HAP-1 (cell line): ENCODE results near the gene PFDN4.

Source experiments
- DNase-seq, 2 experiments: peaks; one replicate each; pipeline ENCODE4 v3.0.0-alpha.2; 2016 to 2020; ENCODE audit warnings: low spot score in 2 of 2
- H3K27me3 ChIP-seq: fragments of 250-450 bp; sonication (Bioruptor Pico); 2 replicates; pipeline ENCODE4 v1.5.1; 2020; ENCODE audit warnings: low read depth, mild to moderate bottlenecking, moderate library complexity
- H3K36me3 ChIP-seq: fragments of 250-450 bp; sonication (Bioruptor Pico); replicated peaks from 2 replicates; pipeline ENCODE4 v1.5.1; 2020; ENCODE audit warnings: mild to moderate bottlenecking
- H3K4me1 ChIP-seq: fragments of 250-450 bp; sonication (Bioruptor Pico); 2 replicates; pipeline ENCODE4 v1.5.1; 2020; ENCODE audit warnings: mild to moderate bottlenecking
- H3K4me3 ChIP-seq: fragments of 250-450 bp; sonication (Bioruptor Pico); 2 replicates; pipeline ENCODE4 v1.5.1; 2020; ENCODE audit warnings: mild to moderate bottlenecking, moderate library complexity
- H3K9me3 ChIP-seq: fragments of 250-450 bp; sonication (Bioruptor Pico); 2 replicates; pipeline ENCODE4 v1.5.1; 2020; ENCODE audit warnings: mild to moderate bottlenecking, moderate library complexity
- in situ Hi-C: fragments of 300-500 bp; cut with MboI; formaldehyde crosslinking; loops from 3 replicates; pipeline ENCODE4 v1.14.3; 2020; ENCODE audit warnings: low sequenced_read_pairs, inconsistent platforms, mixed read lengths

PFDN4 gene

GRCh38 chr20:54180931-54181330, 27.0 kb upstream of the PFDN4 start:
- Histone ChIP-seq H3K4me3 (no peak overlapping the region), H3K4me1 (no peaks in the 10 kb centered on the region), H3K27me3 (peaks cover 10% of the 10 kb centered on the region), H3K9me3 (no peaks in the 10 kb centered on the region), H3K36me3 (no peaks in the 10 kb centered on the region)
- DNase-seq = no peak
- in situ Hi-C loops = no loop called here

DNA sequence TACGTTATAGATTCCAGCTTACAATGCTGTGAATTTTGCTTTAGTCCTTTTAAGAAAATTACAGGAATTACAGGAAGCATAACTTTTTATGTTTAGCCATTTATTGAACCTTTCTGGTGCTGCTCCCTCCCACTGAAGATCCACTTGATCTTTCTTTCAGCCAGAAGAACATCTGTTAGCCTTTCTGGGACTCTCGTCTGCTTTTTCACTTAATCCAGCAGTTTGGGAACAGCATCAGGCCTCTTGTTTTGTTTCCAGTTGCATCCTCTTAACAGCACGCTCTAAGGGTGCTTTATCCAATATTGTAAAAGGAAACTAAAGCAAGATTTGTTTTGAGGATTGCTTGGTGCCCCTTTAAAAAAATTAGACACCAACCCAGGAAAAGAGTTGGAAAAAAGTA, 23.8 kb upstream of the PFDN4 start:
- Histone ChIP-seq H3K27me3 (peaks cover 10% of the 10 kb centered on the region), H3K9me3 (no peaks in the 10 kb centered on the region), H3K36me3 (no peaks in the 10 kb centered on the region), H3K4me3 (no peak overlapping the region), H3K4me1 (no peaks in the 10 kb centered on the region)
- in situ Hi-C loops = no loop called here
- no peak for DNase-seq

DNA sequence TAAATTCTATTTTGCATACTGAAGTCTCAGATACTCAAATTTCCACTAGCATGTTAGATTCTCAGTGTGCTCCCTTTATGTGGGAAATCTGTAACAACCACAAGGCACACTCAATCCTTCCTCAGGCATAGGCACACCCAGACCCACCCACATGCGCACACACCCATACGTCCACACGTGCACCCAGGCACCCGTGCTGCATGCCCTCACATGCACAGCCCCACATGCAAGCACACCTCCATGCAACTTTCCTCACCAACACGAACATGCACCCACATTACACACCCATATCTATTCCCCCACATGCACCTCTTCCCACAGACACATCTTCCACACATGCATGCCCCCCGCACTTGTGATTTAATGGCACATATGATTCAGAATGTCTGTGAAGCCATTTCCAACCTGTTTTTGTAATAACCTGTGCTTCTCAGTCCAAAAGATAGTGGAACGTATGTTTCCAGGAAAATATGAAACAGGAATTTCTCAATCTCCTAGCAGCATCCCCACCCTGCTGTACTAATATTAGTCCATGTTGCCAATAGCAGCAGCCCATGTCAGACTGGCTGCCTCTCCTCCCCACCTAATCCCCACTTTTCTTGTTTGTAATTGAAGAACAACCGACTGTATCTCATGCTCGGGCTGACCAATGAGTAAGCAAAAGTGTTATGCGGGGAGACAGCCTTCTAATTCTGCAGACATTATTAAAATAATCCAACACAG, 22.8 kb upstream of the PFDN4 start:
- no peaks in the 10 kb centered on the region for H3K36me3 ChIP-seq
- in situ Hi-C loops = no loop called here
- no peak overlapping the region for H3K4me3 ChIP-seq
- H3K27me3 ChIP-seq = peaks cover 10% of the 10 kb centered on the region
- DNase-seq = no peak
- no peaks in the 10 kb centered on the region for H3K9me3 ChIP-seq
- H3K4me1 ChIP-seq = no peaks in the 10 kb centered on the region

DNA sequence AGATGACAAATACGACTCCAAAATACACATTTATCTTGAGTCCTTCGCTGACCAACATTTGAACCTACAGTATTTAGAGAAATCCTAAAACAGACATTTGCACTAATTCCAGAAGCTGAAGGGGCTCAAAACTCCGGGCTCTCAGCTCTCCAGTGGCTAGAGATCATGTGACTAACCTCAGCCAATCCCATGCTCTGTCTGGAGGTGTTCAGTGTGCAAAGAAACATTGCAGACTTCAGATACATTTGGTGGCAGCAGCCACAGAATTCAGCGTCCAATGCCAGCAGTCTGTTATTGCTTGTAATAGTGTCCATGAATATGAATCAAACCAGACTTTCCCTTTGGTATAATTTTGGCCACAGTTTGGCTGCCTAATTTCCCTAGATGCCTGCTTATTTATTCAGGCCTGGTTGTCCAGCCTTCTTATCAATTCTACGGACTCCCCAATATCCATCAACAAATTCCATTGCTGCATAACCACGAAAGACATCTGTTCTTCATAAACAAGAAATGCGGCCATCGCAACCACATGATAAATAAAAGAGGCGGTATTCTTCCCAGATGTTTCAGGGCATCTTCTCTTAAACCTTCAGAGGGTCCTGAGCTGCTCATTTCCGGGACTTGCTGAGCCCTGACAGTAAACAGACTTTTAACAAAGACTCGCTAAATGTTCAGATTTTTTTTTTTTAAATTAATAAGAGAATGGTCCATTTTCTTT, 19.6 kb upstream of the PFDN4 start:
- in situ Hi-C loops = no loop called here
- Histone ChIP-seq H3K9me3 (no peaks in the 10 kb centered on the region), H3K27me3 (peaks cover 10% of the 10 kb centered on the region), H3K4me3 (no peak overlapping the region), H3K36me3 (no peaks in the 10 kb centered on the region), H3K4me1 (no peaks in the 10 kb centered on the region)
- no peak for DNase-seq

GRCh38 chr20:54189630-54190029, 18.3 kb upstream of the PFDN4 start:
- peaks cover 5% of the 10 kb centered on the region; the same call in 1 of the 2 replicates for H3K27me3 ChIP-seq
- no peak for DNase-seq
- no peaks in the 10 kb centered on the region for H3K9me3 ChIP-seq
- H3K36me3 ChIP-seq = no peaks in the 10 kb centered on the region
- no peak overlapping the region for H3K4me3 ChIP-seq
- in situ Hi-C loops = no loop called here
- H3K4me1 ChIP-seq = no peaks in the 10 kb centered on the region

GRCh38 chr20:54190217-54190616, 17.7 kb upstream of the PFDN4 start:
- no peak for DNase-seq
- in situ Hi-C loops = no loop called here
- H3K4me3 ChIP-seq = no peak overlapping the region

GRCh38 chr20:54193817-54194216, 14.1 kb upstream of the PFDN4 start:
- no peak for DNase-seq
- no peaks in the 10 kb centered on the region for H3K9me3 ChIP-seq
- H3K4me3 ChIP-seq = no peak overlapping the region
- H3K27me3 ChIP-seq = 0 out of 2 replicates have a peak, but pooled peaks cover 2% of the 10 kb centered on the region
- no peaks in the 10 kb centered on the region for H3K36me3 ChIP-seq
- H3K4me1 ChIP-seq = no peaks in the 10 kb centered on the region
- in situ Hi-C loops = no loop called here

More at GRCh38 chr20:54190217-54190616, 17.7 kb upstream of the PFDN4 start:
- Histone ChIP-seq H3K36me3 (no peaks in the 10 kb centered on the region), H3K27me3 (peaks cover 5% of the 10 kb centered on the region; the same call in 1 of the 2 replicates), H3K9me3 (no peaks in the 10 kb centered on the region), H3K4me1 (no peaks in the 10 kb centered on the region)

DNA sequence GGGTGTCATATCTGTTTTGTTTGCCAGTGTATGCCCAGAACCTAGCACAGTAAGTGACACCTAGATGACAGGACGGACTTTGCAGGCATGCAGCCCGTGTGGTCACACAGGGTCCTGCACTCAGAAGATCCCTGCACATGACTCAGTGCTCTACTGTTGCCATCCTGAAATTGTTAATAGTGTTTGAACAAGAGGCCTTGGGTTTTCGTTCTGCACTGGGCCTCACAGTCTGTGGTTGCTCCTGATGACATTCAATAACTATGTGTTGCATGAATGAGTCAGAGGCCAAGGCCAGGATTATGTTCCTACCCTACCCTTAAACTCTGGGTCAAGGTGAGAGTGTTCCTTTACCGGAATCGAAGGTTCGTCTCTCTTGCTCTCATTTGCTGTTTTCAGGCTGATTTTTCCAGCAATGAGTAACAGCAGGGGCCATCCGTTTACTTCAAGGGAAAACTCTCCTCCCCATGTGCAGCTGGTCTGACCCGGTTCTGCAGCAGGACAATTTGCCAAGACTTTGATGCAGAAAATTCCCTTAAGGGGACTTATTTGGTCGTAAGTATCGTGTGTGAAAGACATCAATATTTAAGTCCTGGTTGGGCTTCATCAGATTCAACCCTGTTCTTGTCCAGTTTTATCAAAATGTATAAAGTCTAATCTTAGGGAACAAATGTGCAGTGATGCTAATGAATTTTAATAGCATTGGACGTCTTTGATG, 13.0 kb upstream of the PFDN4 start:
- 0 out of 2 replicates have a peak, but pooled peaks cover 2% of the 10 kb centered on the region for H3K27me3 ChIP-seq
- in situ Hi-C loops = loop anchor here (5.0 kb wide), 1 partner anchor 93 kb away; no protein-coding TSS in a partner anchor
- no peak for DNase-seq
- H3K9me3 ChIP-seq = no peaks in the 10 kb centered on the region
- H3K4me3 ChIP-seq = no peak overlapping the region
- no peaks in the 10 kb centered on the region for H3K4me1 ChIP-seq
- H3K36me3 ChIP-seq = no peaks in the 10 kb centered on the region

DNA sequence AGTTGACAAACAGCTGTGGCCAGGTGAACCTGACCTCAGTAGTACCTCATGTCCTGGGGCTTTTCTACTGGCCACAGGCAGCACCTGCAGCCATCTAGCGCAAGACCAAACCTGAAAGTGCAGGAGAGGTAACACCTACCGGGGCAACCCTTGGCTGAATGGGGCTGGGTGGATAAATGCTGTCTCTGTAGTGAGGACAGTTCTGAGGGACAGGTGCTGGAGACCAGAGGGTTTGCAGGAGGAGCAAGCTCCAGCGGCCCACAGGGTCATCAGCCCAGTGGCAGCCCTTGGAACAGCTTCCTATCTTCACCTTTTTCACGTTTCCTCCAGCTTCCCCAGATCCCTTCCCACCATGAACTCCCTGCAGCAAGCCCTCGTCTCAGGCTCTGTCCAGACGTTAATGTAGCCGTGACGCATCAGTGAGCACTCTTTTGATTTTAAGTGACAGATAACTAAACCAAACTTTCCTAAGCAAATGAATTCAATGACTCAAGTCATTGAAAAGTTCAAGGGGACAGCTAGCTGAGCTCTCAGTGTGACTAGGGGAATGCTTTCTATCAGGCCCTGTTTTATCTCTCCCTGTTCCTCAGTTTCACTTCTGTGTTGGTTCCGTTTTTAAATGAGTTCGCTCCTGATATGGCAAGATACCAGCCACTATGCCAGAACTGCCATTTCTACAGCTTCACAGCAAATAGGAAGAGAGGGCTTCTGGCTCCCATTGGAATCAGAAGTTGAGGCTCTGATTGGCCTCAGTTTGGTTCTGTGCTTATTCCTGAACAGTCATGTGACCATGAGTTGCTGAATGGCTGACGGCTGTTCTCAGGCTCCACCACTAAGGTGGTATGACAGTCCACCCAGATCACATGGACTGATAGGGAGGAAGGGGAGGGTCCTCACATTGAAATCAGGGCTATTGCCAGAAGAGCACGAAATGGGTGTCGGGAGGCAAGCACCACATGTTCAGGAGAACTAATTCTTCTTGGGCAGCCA, 12.1 kb upstream of the PFDN4 start:
- DNase-seq = no peak
- Histone ChIP-seq H3K9me3 (no peaks in the 10 kb centered on the region), H3K4me1 (no peaks in the 10 kb centered on the region), H3K36me3 (no peaks in the 10 kb centered on the region), H3K27me3 (0 out of 2 replicates have a peak, but pooled peaks cover 2% of the 10 kb centered on the region), H3K4me3 (no peak overlapping the region)
- in situ Hi-C loops = loop anchor here (5.0 kb wide), 1 partner anchor 93 kb away; no protein-coding TSS in a partner anchor

GRCh38 chr20:54197621-54198604, 10.0 kb upstream of the PFDN4 start:
- Histone ChIP-seq H3K27me3 (peaks cover 2% of the 10 kb centered on the region; the same call in 1 of the 2 replicates), H3K9me3 (no peaks in the 10 kb centered on the region), H3K36me3 (no peaks in the 10 kb centered on the region), H3K4me1 (no peaks in the 10 kb centered on the region), H3K4me3 (no peak overlapping the region)
- in situ Hi-C loops = loop anchor here (5.0 kb wide), 1 partner anchor 96 kb away; no protein-coding TSS in a partner anchor
- DNase-seq = no peak

- H3K9me3 ChIP-seq = no peaks in the 10 kb centered on the region
- peaks cover 2% of the 10 kb centered on the region; the same call in 1 of the 2 replicates for H3K27me3 ChIP-seq
- no peak for DNase-seq
- H3K36me3 ChIP-seq = no peaks in the 10 kb centered on the region
- in situ Hi-C loops = loop anchor here (5.0 kb wide), 1 partner anchor 97 kb away; no protein-coding TSS in a partner anchor
- H3K4me3 ChIP-seq = no peak overlapping the region
- H3K4me1 ChIP-seq = no peaks in the 10 kb centered on the region
Observed at GRCh38 chr20:54199283-54199682, 8.6 kb upstream of the PFDN4 start.

DNA sequence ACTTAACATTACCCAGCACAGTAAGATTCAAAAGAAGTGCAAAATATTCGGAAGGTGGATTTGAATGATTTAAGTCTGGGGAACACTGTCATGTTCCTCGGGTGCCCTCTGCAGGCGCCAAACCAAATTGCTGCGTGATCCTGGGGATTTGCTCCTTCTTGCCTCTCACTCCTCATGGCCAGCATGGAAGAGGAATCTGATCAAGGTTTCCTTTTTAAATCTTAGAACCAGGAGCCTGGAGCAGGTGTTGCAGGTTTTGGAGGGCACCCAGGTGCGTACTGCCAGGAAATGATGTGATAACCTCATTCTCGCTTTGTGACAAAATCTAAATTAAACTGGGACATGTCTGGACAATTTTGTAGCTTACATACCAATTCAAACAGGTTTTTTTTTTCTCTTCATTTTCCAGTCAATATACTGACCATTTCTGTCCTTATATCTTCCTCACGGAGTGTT, 8.1 kb upstream of the PFDN4 start:
- Histone ChIP-seq H3K9me3 (no peaks in the 10 kb centered on the region), H3K4me1 (no peaks in the 10 kb centered on the region), H3K36me3 (no peaks in the 10 kb centered on the region), H3K4me3 (no peak overlapping the region), H3K27me3 (peaks cover 2% of the 10 kb centered on the region; the same call in 1 of the 2 replicates)
- in situ Hi-C loops = loop anchor here (5.0 to 25.0 kb wide), 2 partner anchors 97 to 637 kb away; no protein-coding TSS in a partner anchor
- DNase-seq = peak; percentile 51 to 83
